PC-9 (cell line): ENCODE data around the gene SMC2.

ENCODE experiments used
- CTCF ChIP-seq: fragments of 200-600 bp; sonication (generic); conservative IDR thresholded peaks from 2 replicates; pipeline ENCODE4 v1.6.1; 2017; ENCODE audit warnings: mixed run types, antibody characterized with exemption, mild to moderate bottlenecking, moderate library complexity
- EZH2 ChIP-seq: fragments of 200-600 bp; sonication (generic); IDR thresholded peaks from 2 replicates; pipeline ENCODE4 v1.8.0; 2017; ENCODE audit warnings: antibody characterized with exemption, low read depth

- TF ChIP-seq CTCF (no peak), EZH2 (no peak)
Observed at GRCh38 chr9:104073098-104073769, 20.9 kb upstream of the SMC2 start.
